Measurements from ENCODE around the gene ATE1.

The ATE1 gene

DNA sequence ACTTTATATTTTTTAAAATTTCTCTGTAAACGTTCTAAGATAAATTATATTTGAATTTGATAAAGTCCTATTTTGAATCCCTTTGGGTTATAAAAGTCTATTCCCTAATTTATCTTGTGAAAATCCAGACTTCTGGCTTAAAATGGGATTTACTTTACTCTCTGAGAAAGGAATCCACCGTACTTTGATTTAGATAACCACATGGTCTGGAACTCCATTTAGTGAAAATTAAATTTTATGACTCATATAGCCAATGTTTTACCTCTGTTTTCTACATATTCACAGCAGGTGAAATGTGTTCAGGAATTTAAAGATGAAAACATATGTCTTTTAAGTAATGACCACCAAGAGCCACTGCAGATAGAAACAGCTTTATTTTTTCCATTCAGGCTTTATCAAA is 187.8 kb downstream of the ATE1 start:
- Histone ChIP-seq H3K4me1 (ENCODE audit: low read length) (peaks cover 13% of the 10 kb centered on the region), H3K9ac (ENCODE audit: low read length) (no peak overlapping the region), H3K4me3 (ENCODE audit: low read length) (no peak overlapping the region), H3K79me2 (ENCODE audit: low read length) (no peaks in the 10 kb centered on the region), H4K20me1 (ENCODE audit: insufficient read depth, low read length) (no peaks in the 10 kb centered on the region), H3K27ac (ENCODE audit: low read length) (no peak overlapping the region), H3K4me2 (ENCODE audit: low read length) (no peak overlapping the region), H3K9me3 (ENCODE audit: insufficient read depth, low read length) (no peaks in the 10 kb centered on the region), H2AFZ (ENCODE audit: low read depth, low read length) (no peak overlapping the region), H3K27me3 (ENCODE audit: low read depth, low read length) (no peaks in the 10 kb centered on the region), H3K36me3 (replicated peaks; ENCODE audit: low read depth, low read length) (no peaks in the 10 kb centered on the region)
- TF ChIP-seq EZH2phosphoT487 (IDR thresholded peaks at IDR 0.05; ENCODE audit: low read depth) (no peak), CTCF (IDR thresholded peaks at IDR 0.05; ENCODE audit: low read depth, low read length) (no peak)

DNA sequence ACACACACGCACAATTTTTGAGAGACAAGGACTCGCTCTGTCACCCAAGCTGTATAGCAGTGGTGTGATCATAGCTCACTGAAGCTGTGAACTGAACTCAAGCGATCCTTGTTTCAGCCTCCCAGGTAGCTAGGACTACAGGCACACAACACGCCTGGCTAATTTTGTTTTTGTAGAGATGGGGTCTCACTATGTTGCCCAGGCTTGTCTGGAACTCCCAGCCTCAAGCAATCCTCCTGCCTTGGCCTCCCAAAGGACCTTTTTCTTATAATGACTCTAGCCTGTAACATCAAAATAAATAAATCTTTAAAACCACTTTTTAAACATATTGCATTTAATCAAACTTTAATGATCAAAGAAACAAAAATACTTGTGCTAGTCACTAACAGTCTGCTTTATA is 188.7 kb downstream of the ATE1 start:
- Histone ChIP-seq H3K27ac (ENCODE audit: low read length) (no peak overlapping the region), H3K9me3 (ENCODE audit: insufficient read depth, low read length) (no peaks in the 10 kb centered on the region), H4K20me1 (ENCODE audit: insufficient read depth, low read length) (no peaks in the 10 kb centered on the region), H3K4me1 (ENCODE audit: low read length) (peaks cover 13% of the 10 kb centered on the region), H3K4me2 (ENCODE audit: low read length) (no peak overlapping the region), H3K4me3 (ENCODE audit: low read length) (no peak overlapping the region), H3K27me3 (ENCODE audit: low read depth, low read length) (no peaks in the 10 kb centered on the region), H3K9ac (ENCODE audit: low read length) (no peak overlapping the region), H3K79me2 (ENCODE audit: low read length) (no peaks in the 10 kb centered on the region), H3K36me3 (replicated peaks; ENCODE audit: low read depth, low read length) (no peaks in the 10 kb centered on the region), H2AFZ (ENCODE audit: low read depth, low read length) (no peak overlapping the region)
- TF ChIP-seq EZH2phosphoT487 (IDR thresholded peaks at IDR 0.05; ENCODE audit: low read depth): no peak

DNA sequence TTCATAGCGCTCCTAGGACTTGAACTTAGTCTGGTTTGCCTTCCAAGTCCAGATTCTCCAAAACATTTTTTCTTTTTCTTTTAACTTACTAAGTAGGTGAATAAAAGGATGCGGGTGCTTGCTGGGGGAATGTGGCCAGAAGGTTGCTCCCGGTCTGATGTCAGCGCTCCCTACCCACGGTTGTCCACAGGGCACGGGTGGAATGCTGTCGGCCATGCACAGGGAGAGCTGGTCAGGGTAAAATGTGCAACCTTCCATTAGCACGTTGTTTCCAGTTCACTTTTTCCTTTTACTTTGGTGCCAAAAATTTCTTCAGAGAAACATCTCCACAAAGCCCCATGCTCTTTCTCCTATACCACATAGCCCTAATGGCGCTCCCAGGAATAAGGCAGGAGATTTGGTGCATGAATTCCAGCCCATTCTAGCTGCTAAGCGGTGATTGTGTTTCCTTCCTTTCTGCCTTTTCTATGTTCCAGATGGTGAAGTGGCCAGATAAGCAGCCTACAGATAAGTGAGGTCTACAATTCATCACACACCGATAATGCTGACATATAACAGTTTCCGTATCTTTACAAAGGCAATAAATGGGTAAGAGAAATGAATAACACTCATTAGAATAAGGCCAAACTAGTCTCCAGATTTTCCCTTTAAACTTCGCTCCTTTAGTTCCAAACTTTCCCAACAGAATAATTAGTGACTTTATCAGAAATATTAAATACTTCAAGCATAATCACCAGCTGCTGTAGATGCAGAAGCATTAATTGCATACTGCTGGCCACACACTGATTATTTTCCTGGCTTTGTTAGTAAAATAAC is 191.3 kb downstream of the ATE1 start:
- TF ChIP-seq EZH2phosphoT487 (IDR thresholded peaks at IDR 0.05; ENCODE audit: low read depth) (no peak), CTCF (IDR thresholded peaks at IDR 0.05; ENCODE audit: low read depth, low read length) (no peak)
- Histone ChIP-seq H3K27me3 (ENCODE audit: low read depth, low read length) (no peaks in the 10 kb centered on the region), H3K4me3 (ENCODE audit: low read length) (no peak overlapping the region), H3K9me3 (ENCODE audit: insufficient read depth, low read length) (no peaks in the 10 kb centered on the region), H3K36me3 (replicated peaks; ENCODE audit: low read depth, low read length) (no peaks in the 10 kb centered on the region), H3K4me1 (ENCODE audit: low read length) (peaks cover 13% of the 10 kb centered on the region), H3K79me2 (ENCODE audit: low read length) (no peaks in the 10 kb centered on the region), H4K20me1 (ENCODE audit: insufficient read depth, low read length) (no peaks in the 10 kb centered on the region), H3K9ac (ENCODE audit: low read length) (no peak overlapping the region), H3K27ac (ENCODE audit: low read length) (no peak overlapping the region), H2AFZ (ENCODE audit: low read depth, low read length) (no peak overlapping the region), H3K4me2 (ENCODE audit: low read length) (no peak overlapping the region)

DNA sequence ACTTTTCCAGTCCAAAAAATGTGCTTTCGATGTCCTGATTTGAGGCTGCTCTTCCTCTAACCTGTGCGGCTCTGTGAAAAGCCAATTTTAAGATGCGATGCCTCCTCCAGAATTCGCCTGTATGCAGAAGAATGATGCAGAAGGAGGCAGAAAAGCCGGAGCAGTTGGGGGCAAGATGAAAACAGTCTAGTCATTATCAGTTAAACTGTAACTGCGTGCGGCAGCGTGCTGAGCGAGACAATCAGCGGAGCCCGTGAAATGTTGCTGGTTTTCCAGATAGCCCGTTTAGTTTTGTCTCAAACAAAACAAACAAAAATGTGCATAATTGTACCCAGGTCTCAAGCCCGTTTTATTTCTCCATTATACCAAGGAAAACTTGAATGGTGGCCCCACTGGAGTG is 192.6 kb downstream of the ATE1 start:
- Histone ChIP-seq H3K36me3 (replicated peaks; ENCODE audit: low read depth, low read length) (no peaks in the 10 kb centered on the region), H4K20me1 (ENCODE audit: insufficient read depth, low read length) (no peaks in the 10 kb centered on the region), H2AFZ (ENCODE audit: low read depth, low read length) (no peak overlapping the region), H3K4me1 (ENCODE audit: low read length) (peaks cover 1% of the 10 kb centered on the region; the same call in 1 of the 2 replicates), H3K9me3 (ENCODE audit: insufficient read depth, low read length) (no peaks in the 10 kb centered on the region), H3K27me3 (ENCODE audit: low read depth, low read length) (no peaks in the 10 kb centered on the region), H3K27ac (ENCODE audit: low read length) (no peak overlapping the region), H3K79me2 (ENCODE audit: low read length) (no peaks in the 10 kb centered on the region), H3K4me2 (ENCODE audit: low read length) (no peak overlapping the region), H3K4me3 (ENCODE audit: low read length) (no peak overlapping the region), H3K9ac (ENCODE audit: low read length) (no peak overlapping the region)
- TF ChIP-seq CTCF (IDR thresholded peaks at IDR 0.05; ENCODE audit: low read depth, low read length) (no peak), EZH2phosphoT487 (IDR thresholded peaks at IDR 0.05; ENCODE audit: low read depth) (no peak)
